HG03159 (cell line): ENCODE measurements around the gene SENP5.

ENCODE experiments used
- ATAC-seq: cut with Tn5 transposase; IDR thresholded peaks from one replicate; pipeline ENCODE4 v1.9.1; 2021; ENCODE audit warnings: mild to moderate bottlenecking, moderate library complexity; ENCODE audit not compliant: unreplicated experiment

The SENP5 gene

GRCh38 chr3:196886144-196886543, 18.4 kb downstream of the SENP5 start:
- no peak for ATAC-seq

GRCh38 chr3:196889844-196890708, 22.4 kb downstream of the SENP5 start:
- ATAC-seq: no peak

- no peak for ATAC-seq
Measured at GRCh38 chr3:196894557-196895295, 27.0 kb downstream of the SENP5 start.

GRCh38 chr3:196896229-196896628, 28.5 kb downstream of the SENP5 start:
- no peak for ATAC-seq

- ATAC-seq: no peak
Measured at GRCh38 chr3:196901768-196902167, 34.0 kb downstream of the SENP5 start.

GRCh38 chr3:196902296-196902695, 34.6 kb downstream of the SENP5 start:
- no peak for ATAC-seq

- no peak for ATAC-seq
Measured at GRCh38 chr3:196903740-196904139, 36.0 kb downstream of the SENP5 start.

GRCh38 chr3:196914866-196915265, 47.1 kb downstream of the SENP5 start:
- ATAC-seq: no peak

- ATAC-seq: no peak
Measured at GRCh38 chr3:196915375-196915774, 47.7 kb downstream of the SENP5 start.

GRCh38 chr3:196916221-196916620, 48.5 kb downstream of the SENP5 start:
- ATAC-seq: no peak

GRCh38 chr3:196916995-196917394, 49.3 kb downstream of the SENP5 start:
- ATAC-seq: no peak

- no peak for ATAC-seq
Measured at GRCh38 chr3:196918968-196919367, 51.2 kb downstream of the SENP5 start.

- ATAC-seq: no peak
Measured at GRCh38 chr3:196920733-196921132, 53.0 kb downstream of the SENP5 start.

- no peak for ATAC-seq
Measured at GRCh38 chr3:196927571-196928453, 60.1 kb downstream of the SENP5 start.

- no peak for ATAC-seq
Measured at GRCh38 chr3:196931157-196931556, 63.4 kb downstream of the SENP5 start.

- ATAC-seq: no peak
Measured at GRCh38 chr3:196931828-196932587, 64.3 kb downstream of the SENP5 start.

GRCh38 chr3:196932600-196932999, 64.9 kb downstream of the SENP5 start:
- ATAC-seq: no peak

- no peak for ATAC-seq
Measured at GRCh38 chr3:196936288-196936687, 68.6 kb downstream of the SENP5 start.

GRCh38 chr3:196938124-196938523, 70.4 kb downstream of the SENP5 start:
- no peak for ATAC-seq

- no peak for ATAC-seq
Measured at GRCh38 chr3:196938576-196938975, 70.9 kb downstream of the SENP5 start.
